OCI-LY3 (cell line): ENCODE data around the gene RFTN1.

Experiments used
- H2AFZ ChIP-seq: fragments of 200-600, 300-600 bp; shearing (Covaris generic); 2 replicates; pipeline ENCODE4 v1.6.0; 2014; ENCODE audit warnings: antibody characterized with exemption, low read depth, low read length
- H3K27ac ChIP-seq: fragments of 200-600, 300-600 bp; sonication (generic); 2 replicates; pipeline ENCODE4 v1.5.1; 2014; ENCODE audit warnings: mild to moderate bottlenecking, low read length, moderate library complexity, mixed read lengths
- H3K27me3 ChIP-seq: fragments of 200-600, 300-600 bp; sonication (generic); 2 replicates; pipeline ENCODE4 v1.6.1; 2014; ENCODE audit warnings: low read depth, low read length, mixed read lengths
- H3K36me3 ChIP-seq: fragments of 200-600, 300-600 bp; sonication (generic); replicated peaks from 2 replicates; pipeline ENCODE3; 2014; ENCODE audit warnings: low read depth, low read length, mixed read lengths
- H3K4me1 ChIP-seq: fragments of 300-600, 200-600 bp; sonication (generic); 2 replicates; pipeline ENCODE4 v1.6.1; 2014; ENCODE audit warnings: low read length, mixed read lengths
- H3K4me2 ChIP-seq: fragments of 200-600, 300-600 bp; sonication (generic); 2 replicates; pipeline ENCODE4 v1.6.1; 2014; ENCODE audit warnings: low read length, mixed read lengths
- H3K4me3 ChIP-seq: fragments of 300-600, 200-600 bp; sonication (generic); 2 replicates; pipeline ENCODE4 v1.5.1; 2014; ENCODE audit warnings: antibody characterized with exemption, mild to moderate bottlenecking, low read length, moderate library complexity
- H3K79me2 ChIP-seq: fragments of 300-600, 200-600 bp; shearing (Covaris generic); 2 replicates; pipeline ENCODE4 v1.6.1; 2014; ENCODE audit warnings: mild to moderate bottlenecking, low read length, mixed read lengths
- H3K9ac ChIP-seq: fragments of 300-600, 200-600 bp; shearing (Covaris generic); 2 replicates; pipeline ENCODE4 v1.6.0; 2014; ENCODE audit warnings: mild to moderate bottlenecking, low read length, moderate library complexity
- H3K9me3 ChIP-seq: fragments of 200-600, 300-600 bp; shearing (Covaris generic); 2 replicates; pipeline ENCODE4 v1.6.1; 2014; ENCODE audit warnings: low read length, mixed read lengths; ENCODE audit not compliant: insufficient read depth
- H4K20me1 ChIP-seq: fragments of 200-600, 300-600 bp; sonication (generic); 2 replicates; pipeline ENCODE4 v1.6.1; 2016; ENCODE audit warnings: low read length, mixed read lengths; ENCODE audit not compliant: insufficient read depth
- CTCF ChIP-seq: fragments of 200-600, 300-600 bp; sonication (generic); IDR thresholded peaks from 2 replicates; pipeline ENCODE4 v1.5.1; 2014; ENCODE audit warnings: antibody characterized with exemption, low read length, low read depth
- EZH2phosphoT487 ChIP-seq: fragments of 200-600 bp; shearing (Covaris generic); IDR thresholded peaks from 2 replicates; pipeline ENCODE4 v1.6.1; 2018; ENCODE audit warnings: antibody characterized with exemption, mixed run types, low read depth

RFTN1 gene

GRCh38 chr3:16332904-16333426, 180.5 kb downstream of the RFTN1 start:
- Histone ChIP-seq H3K27me3 (no peaks in the 10 kb centered on the region), H3K9me3 (no peaks in the 10 kb centered on the region), H4K20me1 (peaks cover 54% of the 10 kb centered on the region), H3K4me3 (no peak overlapping the region), H3K4me2 (no peak overlapping the region), H3K27ac (no peak overlapping the region), H3K4me1 (no peaks in the 10 kb centered on the region), H3K79me2 (peaks cover 48% of the 10 kb centered on the region), H2AFZ (no peak overlapping the region), H3K36me3 (peaks cover 70% of the 10 kb centered on the region), H3K9ac (no peak overlapping the region)
- TF ChIP-seq EZH2phosphoT487 (no peak), CTCF (no peak)

- Histone ChIP-seq H3K79me2 (peaks cover 49% of the 10 kb centered on the region), H3K4me1 (no peaks in the 10 kb centered on the region), H3K27me3 (no peaks in the 10 kb centered on the region), H3K9ac (no peak overlapping the region), H3K4me2 (no peak overlapping the region), H4K20me1 (peaks cover 54% of the 10 kb centered on the region), H3K9me3 (no peaks in the 10 kb centered on the region), H3K4me3 (no peak overlapping the region), H2AFZ (no peak overlapping the region), H3K27ac (no peak overlapping the region), H3K36me3 (peaks cover 68% of the 10 kb centered on the region)
- no peak for TF ChIP-seq EZH2phosphoT487
- no peak for TF ChIP-seq CTCF
Observed at GRCh38 chr3:16331319-16331883, 182.1 kb downstream of the RFTN1 start.

- Histone ChIP-seq H2AFZ (no peak overlapping the region), H3K36me3 (peaks cover 68% of the 10 kb centered on the region), H3K4me2 (no peak overlapping the region), H3K4me1 (no peaks in the 10 kb centered on the region), H3K27me3 (no peaks in the 10 kb centered on the region), H4K20me1 (peaks cover 54% of the 10 kb centered on the region), H3K9ac (no peak overlapping the region), H3K9me3 (no peaks in the 10 kb centered on the region), H3K27ac (no peak overlapping the region), H3K79me2 (peaks cover 48% of the 10 kb centered on the region), H3K4me3 (no peak overlapping the region)
- TF ChIP-seq EZH2phosphoT487 (no peak), CTCF (no peak)
Observed at GRCh38 chr3:16330351-16330750, 183.1 kb downstream of the RFTN1 start.

- Histone ChIP-seq H3K79me2 (peaks cover 43% of the 10 kb centered on the region), H3K27me3 (no peaks in the 10 kb centered on the region), H3K36me3 (peaks cover 67% of the 10 kb centered on the region), H3K27ac (no peak overlapping the region), H3K4me2 (no peak overlapping the region), H4K20me1 (peaks cover 53% of the 10 kb centered on the region), H3K9me3 (no peaks in the 10 kb centered on the region), H3K4me1 (no peaks in the 10 kb centered on the region), H3K9ac (no peak overlapping the region), H2AFZ (no peak overlapping the region), H3K4me3 (no peak overlapping the region)
- TF ChIP-seq CTCF (no peak), EZH2phosphoT487 (no peak)
Observed at GRCh38 chr3:16329826-16330129, 183.7 kb downstream of the RFTN1 start.
